Measurements from ENCODE around the gene CFAP61. TPM values are rescaled to one million over a fixed set of nuclear protein-coding genes. Genes with fewer than 3 reads are reported as not detected.
A peak's percentile ranks its signal among the peaks of the same experiment; 100 is the strongest.

The CFAP61 gene
- total RNA-seq, 1 experiment from 2014 or later, result 0.19 TPM

GRCh38 chr20:20075032-20075431 is 22.7 kb downstream of the CFAP61 start:
- no peak overlapping the region for H3K9ac ChIP-seq (ENCODE audit: low read length)
- no peak overlapping the region for H3K27ac ChIP-seq (ENCODE audit: low read length)
- DNase-seq, result no peak
- H3K36me3 ChIP-seq (ENCODE audit: insufficient read depth, low read length), result no peaks in the 10 kb centered on the region
- no peak overlapping the region for H2AFZ ChIP-seq (ENCODE audit: low read length)
- H3K9me3 ChIP-seq (ENCODE audit: low read length), result no peaks in the 10 kb centered on the region
- H3K4me1 ChIP-seq (ENCODE audit: low read length), result peaks cover 10% of the 10 kb centered on the region
- H3K4me2 ChIP-seq (ENCODE audit: low read depth, low read length, poor library complexity, severe bottlenecking), result no peak overlapping the region
- H4K20me1 ChIP-seq (ENCODE audit: insufficient read depth, low read depth, low read length), result no peaks in the 10 kb centered on the region
- H3K4me3 ChIP-seq (ENCODE audit: low read length), result no peak overlapping the region
- no peaks in the 10 kb centered on the region for H3K27me3 ChIP-seq (ENCODE audit: low read length)
- H3K9me2 ChIP-seq (replicated peaks; ENCODE audit: insufficient read depth, low read length), result no peaks in the 10 kb centered on the region
- H3K79me2 ChIP-seq (ENCODE audit: low read length), result no peaks in the 10 kb centered on the region

DNA sequence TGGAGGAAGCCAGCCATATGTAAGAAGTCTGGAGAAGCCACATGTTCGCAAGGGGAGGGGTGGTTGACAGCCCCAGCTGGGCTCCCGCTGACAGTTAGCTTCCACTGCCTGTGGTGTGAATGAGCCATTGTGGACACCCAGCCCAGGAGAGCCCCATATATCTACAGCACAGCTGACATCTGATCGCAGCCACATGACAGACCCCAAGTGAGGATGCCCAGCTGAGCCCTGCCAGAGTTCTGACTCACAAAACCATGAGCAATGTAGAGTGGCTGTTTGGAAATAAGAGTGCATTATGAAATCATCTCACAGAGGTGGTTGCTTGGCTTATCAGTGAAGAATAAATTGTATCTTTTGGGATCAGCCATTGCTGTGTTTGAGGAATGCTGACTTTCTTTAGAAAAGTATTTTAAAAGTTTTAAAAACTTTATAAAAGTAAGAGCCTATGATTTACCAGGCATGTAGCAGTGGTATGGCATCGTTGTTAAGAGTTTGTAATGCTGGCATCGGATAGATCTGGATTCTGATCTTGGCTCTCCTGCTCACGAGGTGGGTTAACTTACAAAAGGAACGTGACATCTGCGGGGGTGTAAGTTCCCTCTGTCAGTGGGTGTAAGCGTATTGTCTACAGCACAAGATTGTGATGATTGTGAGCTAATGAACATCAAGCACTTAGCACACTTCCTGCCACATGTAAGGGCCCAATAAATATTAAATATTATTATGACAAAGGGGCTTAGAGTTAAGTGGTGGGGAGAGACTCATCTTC is 24.1 kb downstream of the CFAP61 start:
- no peak overlapping the region for H3K27ac ChIP-seq (ENCODE audit: low read length)
- no peak overlapping the region for H3K9ac ChIP-seq (ENCODE audit: low read length)
- H3K27me3 ChIP-seq (ENCODE audit: low read length), result no peaks in the 10 kb centered on the region
- H2AFZ ChIP-seq (ENCODE audit: low read length), result no peak overlapping the region
- no peaks in the 10 kb centered on the region for H3K9me2 ChIP-seq (replicated peaks; ENCODE audit: insufficient read depth, low read length)
- H3K9me3 ChIP-seq (ENCODE audit: low read length), result no peaks in the 10 kb centered on the region
- no peaks in the 10 kb centered on the region for H3K36me3 ChIP-seq (ENCODE audit: insufficient read depth, low read length)
- no peaks in the 10 kb centered on the region for H4K20me1 ChIP-seq (ENCODE audit: insufficient read depth, low read depth, low read length)
- H3K4me2 ChIP-seq (ENCODE audit: low read depth, low read length, poor library complexity, severe bottlenecking), result no peak overlapping the region
- no peak overlapping the region for H3K4me3 ChIP-seq (ENCODE audit: low read length)
- no peak for DNase-seq
- no peaks in the 10 kb centered on the region for H3K79me2 ChIP-seq (ENCODE audit: low read length)
- peaks cover 10% of the 10 kb centered on the region for H3K4me1 ChIP-seq (ENCODE audit: low read length)

DNA sequence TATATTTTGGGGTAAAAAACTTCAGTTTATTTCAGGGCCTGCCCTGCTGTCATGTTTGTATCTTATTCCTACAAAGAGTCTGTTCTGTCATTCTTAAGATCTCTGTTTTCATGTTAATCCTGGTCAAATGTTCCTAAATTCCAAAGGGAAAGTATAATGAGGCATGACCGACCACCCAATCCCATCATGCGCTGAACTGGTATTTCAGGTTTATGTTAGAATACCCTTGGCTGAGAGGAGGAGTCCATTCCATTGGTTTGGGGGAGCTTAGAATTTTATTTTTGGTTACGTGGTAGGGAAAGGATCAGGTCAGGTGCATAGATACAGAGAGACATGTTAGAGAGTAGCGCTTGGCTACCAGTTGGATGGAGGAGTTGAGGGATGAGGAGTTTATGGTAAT is 25.7 kb downstream of the CFAP61 start:
- H3K27me3 ChIP-seq (ENCODE audit: low read length), result no peaks in the 10 kb centered on the region
- no peaks in the 10 kb centered on the region for H3K36me3 ChIP-seq (ENCODE audit: insufficient read depth, low read length)
- H3K4me1 ChIP-seq (ENCODE audit: low read length), result peaks cover 21% of the 10 kb centered on the region
- no peaks in the 10 kb centered on the region for H3K9me2 ChIP-seq (replicated peaks; ENCODE audit: insufficient read depth, low read length)
- no peaks in the 10 kb centered on the region for H3K79me2 ChIP-seq (ENCODE audit: low read length)
- no peaks in the 10 kb centered on the region for H3K9me3 ChIP-seq (ENCODE audit: low read length)
- H3K27ac ChIP-seq (ENCODE audit: low read length), result no peak overlapping the region
- H3K4me2 ChIP-seq (ENCODE audit: low read depth, low read length, poor library complexity, severe bottlenecking), result no peak overlapping the region
- no peaks in the 10 kb centered on the region for H4K20me1 ChIP-seq (ENCODE audit: insufficient read depth, low read depth, low read length)
- H3K4me3 ChIP-seq (ENCODE audit: low read length), result no peak overlapping the region
- no peak for DNase-seq
- H2AFZ ChIP-seq (ENCODE audit: low read length), result no peak overlapping the region
- H3K9ac ChIP-seq (ENCODE audit: low read length), result no peak overlapping the region

- Histone ChIP-seq H4K20me1 (ENCODE audit: insufficient read depth, low read depth, low read length) (no peaks in the 10 kb centered on the region), H3K9me2 (replicated peaks; ENCODE audit: insufficient read depth, low read length) (no peaks in the 10 kb centered on the region), H3K9me3 (ENCODE audit: low read length) (no peaks in the 10 kb centered on the region), H3K27ac (ENCODE audit: low read length) (no peak overlapping the region), H3K4me2 (ENCODE audit: low read depth, low read length, poor library complexity, severe bottlenecking) (peak overlapping the region; percentile 29), H3K27me3 (ENCODE audit: low read length) (no peaks in the 10 kb centered on the region), H3K4me3 (ENCODE audit: low read length) (no peak overlapping the region), H2AFZ (ENCODE audit: low read length) (0 out of 2 replicates have a peak overlapping the region, but pooled peaks have one; percentile 13), H3K36me3 (ENCODE audit: insufficient read depth, low read length) (no peaks in the 10 kb centered on the region), H3K9ac (ENCODE audit: low read length) (no peak overlapping the region), H3K79me2 (ENCODE audit: low read length) (no peaks in the 10 kb centered on the region), H3K4me1 (ENCODE audit: low read length) (peaks cover 23% of the 10 kb centered on the region)
- peak; percentile 67 for DNase-seq
Observed at GRCh38 chr20:20079102-20079784, 26.9 kb downstream of the CFAP61 start.

GRCh38 chr20:20083807-20084206 is 31.5 kb downstream of the CFAP61 start:
- H3K9me2 ChIP-seq (replicated peaks; ENCODE audit: insufficient read depth, low read length), result no peaks in the 10 kb centered on the region
- no peak overlapping the region for H3K4me2 ChIP-seq (ENCODE audit: low read depth, low read length, poor library complexity, severe bottlenecking)
- H2AFZ ChIP-seq (ENCODE audit: low read length), result no peak overlapping the region
- H3K9ac ChIP-seq (ENCODE audit: low read length), result no peak overlapping the region
- peak; percentile 75 for DNase-seq
- no peaks in the 10 kb centered on the region for H3K36me3 ChIP-seq (ENCODE audit: insufficient read depth, low read length)
- peaks cover 23% of the 10 kb centered on the region for H3K4me1 ChIP-seq (ENCODE audit: low read length)
- H4K20me1 ChIP-seq (ENCODE audit: insufficient read depth, low read depth, low read length), result no peaks in the 10 kb centered on the region
- no peak overlapping the region for H3K4me3 ChIP-seq (ENCODE audit: low read length)
- H3K27me3 ChIP-seq (ENCODE audit: low read length), result no peaks in the 10 kb centered on the region
- no peaks in the 10 kb centered on the region for H3K79me2 ChIP-seq (ENCODE audit: low read length)
- no peaks in the 10 kb centered on the region for H3K9me3 ChIP-seq (ENCODE audit: low read length)
- no peak overlapping the region for H3K27ac ChIP-seq (ENCODE audit: low read length)

DNA sequence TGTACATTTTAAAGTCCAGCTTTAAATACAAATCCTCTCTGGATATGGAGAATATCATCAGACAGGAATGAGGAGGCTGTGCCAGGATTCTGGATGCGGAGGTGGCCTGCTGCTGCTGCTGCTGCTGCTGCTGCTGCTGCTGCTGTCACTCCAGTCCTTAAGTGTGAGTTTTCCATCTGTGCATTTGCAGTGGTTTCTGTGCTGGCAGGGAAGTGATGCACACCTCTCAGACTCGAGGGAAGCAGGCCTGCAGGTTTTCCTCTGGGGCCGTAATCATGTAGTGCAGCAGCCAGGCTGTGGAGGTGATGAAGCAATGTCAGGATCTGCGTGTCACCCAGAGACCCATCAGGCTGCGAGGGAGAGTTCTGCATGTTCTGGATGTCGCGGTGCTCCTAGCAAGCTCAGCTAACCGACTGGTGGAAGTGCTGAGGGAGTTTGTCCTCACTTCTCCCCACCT is 32.0 kb downstream of the CFAP61 start:
- Histone ChIP-seq H3K4me2 (ENCODE audit: low read depth, low read length, poor library complexity, severe bottlenecking) (no peak overlapping the region), H3K36me3 (ENCODE audit: insufficient read depth, low read length) (no peaks in the 10 kb centered on the region)
- DNase-seq, result no peak

GRCh38 chr20:20085071-20085470 is 32.7 kb downstream of the CFAP61 start:
- Histone ChIP-seq H3K9me2 (replicated peaks; ENCODE audit: insufficient read depth, low read length) (no peaks in the 10 kb centered on the region), H3K4me2 (ENCODE audit: low read depth, low read length, poor library complexity, severe bottlenecking) (no peak overlapping the region), H3K36me3 (ENCODE audit: insufficient read depth, low read length) (no peaks in the 10 kb centered on the region), H3K79me2 (ENCODE audit: low read length) (no peaks in the 10 kb centered on the region), H3K9me3 (ENCODE audit: low read length) (no peaks in the 10 kb centered on the region), H2AFZ (ENCODE audit: low read length) (no peak overlapping the region), H3K4me3 (ENCODE audit: low read length) (no peak overlapping the region), H3K9ac (ENCODE audit: low read length) (no peak overlapping the region), H3K27ac (ENCODE audit: low read length) (no peak overlapping the region), H4K20me1 (ENCODE audit: insufficient read depth, low read depth, low read length) (no peaks in the 10 kb centered on the region), H3K27me3 (ENCODE audit: low read length) (no peaks in the 10 kb centered on the region), H3K4me1 (ENCODE audit: low read length) (peaks cover 13% of the 10 kb centered on the region)
- DNase-seq, result no peak

More for the DNA sequence above, 32.0 kb downstream of the CFAP61 start:
- Histone ChIP-seq H3K79me2 (ENCODE audit: low read length) (no peaks in the 10 kb centered on the region), H3K4me1 (ENCODE audit: low read length) (peaks cover 19% of the 10 kb centered on the region), H2AFZ (ENCODE audit: low read length) (no peak overlapping the region), H3K9me2 (replicated peaks; ENCODE audit: insufficient read depth, low read length) (no peaks in the 10 kb centered on the region), H3K9me3 (ENCODE audit: low read length) (no peaks in the 10 kb centered on the region), H4K20me1 (ENCODE audit: insufficient read depth, low read depth, low read length) (no peaks in the 10 kb centered on the region), H3K4me3 (ENCODE audit: low read length) (no peak overlapping the region), H3K27me3 (ENCODE audit: low read length) (no peaks in the 10 kb centered on the region), H3K9ac (ENCODE audit: low read length) (no peak overlapping the region), H3K27ac (ENCODE audit: low read length) (no peak overlapping the region)

- H3K4me1 ChIP-seq (ENCODE audit: low read length), result peaks cover 13% of the 10 kb centered on the region
- no peaks in the 10 kb centered on the region for H4K20me1 ChIP-seq (ENCODE audit: insufficient read depth, low read depth, low read length)
- H3K9me2 ChIP-seq (replicated peaks; ENCODE audit: insufficient read depth, low read length), result no peaks in the 10 kb centered on the region
- H2AFZ ChIP-seq (ENCODE audit: low read length), result no peak overlapping the region
- H3K27me3 ChIP-seq (ENCODE audit: low read length), result no peaks in the 10 kb centered on the region
- no peaks in the 10 kb centered on the region for H3K9me3 ChIP-seq (ENCODE audit: low read length)
- H3K4me3 ChIP-seq (ENCODE audit: low read length), result no peak overlapping the region
- H3K9ac ChIP-seq (ENCODE audit: low read length), result no peak overlapping the region
- no peak overlapping the region for H3K27ac ChIP-seq (ENCODE audit: low read length)
- DNase-seq, result no peak
- no peak overlapping the region for H3K4me2 ChIP-seq (ENCODE audit: low read depth, low read length, poor library complexity, severe bottlenecking)
- no peaks in the 10 kb centered on the region for H3K79me2 ChIP-seq (ENCODE audit: low read length)
- H3K36me3 ChIP-seq (ENCODE audit: insufficient read depth, low read length), result no peaks in the 10 kb centered on the region
Observed at GRCh38 chr20:20085812-20086211, 33.5 kb downstream of the CFAP61 start.

All from Karpas-422 (cell line).